Activated CD8-positive, alpha-beta T cell treated with anti-CD3 and anti-CD28 coated beads for 36 hours (primary cell): Measurements from ENCODE around the gene AK9. TPM values are rescaled to one million over a fixed set of nuclear protein-coding genes. Genes with fewer than 3 reads are reported as not detected.
"Not testable (repeated sequence)": the region's sequence is repeated elsewhere in the genome, so short reads cannot be mapped to it uniquely, and the experiment has no call there.

Experiments used
- ATAC-seq: fragments of 200-7000 bp; cut with Tn5 transposase; one replicate; pipeline ENCODE4 v1.10.0; 2021; ENCODE audit warnings: mild to moderate bottlenecking, moderate library complexity
- CTCF ChIA-PET: fragments of 350-600 bp; sonication (Branson Sonifier 250); formaldehyde crosslinking; loops from one replicate; lab custom pipeline; 2021; ENCODE audit warnings: antibody characterized with exemption; lab: Charles Lee
- POLR2A ChIA-PET: fragments of 350-600 bp; sonication (Branson Sonifier 250); formaldehyde crosslinking; loops from one replicate; lab custom pipeline; 2021; ENCODE audit warnings: antibody characterized with exemption; lab: Charles Lee
- DNase-seq: peaks from one replicate; pipeline ENCODE4 v3.0.0-alpha.2; 2020
- H3K27ac Mint-ChIP-seq: one replicate; pipeline ENCODE4 v1.8.0; 2021; ENCODE audit warnings: mild to moderate bottlenecking, mixed read lengths
- H3K27me3 Mint-ChIP-seq: one replicate; pipeline ENCODE4 v1.8.0; 2021; ENCODE audit warnings: mixed read lengths
- H3K36me3 Mint-ChIP-seq: one replicate; pipeline ENCODE4 v1.8.0; 2021; ENCODE audit warnings: low read depth, mixed read lengths
- H3K4me1 Mint-ChIP-seq: one replicate; pipeline ENCODE4 v1.8.0; 2021; ENCODE audit warnings: low read depth, mixed read lengths
- H3K4me3 Mint-ChIP-seq: one replicate; pipeline ENCODE4 v1.8.0; 2021; ENCODE audit warnings: mild to moderate bottlenecking, moderate library complexity, mixed read lengths
- H3K9me3 Mint-ChIP-seq: one replicate; pipeline ENCODE4 v1.8.0; 2021; ENCODE audit warnings: mixed read lengths
- intact Hi-C: fragments of 100-400 bp; cut with micrococcal nuclease; formaldehyde crosslinking; loops from one replicate; pipeline ENCODE4 v1.10.0; 2022
- total RNA-seq, 2 experiments: library from RNA; stranded (reverse); gene quantifications; one replicate each; pipeline ENCODE4 v1.2.3, GENCODE V29; 2021
- TF ChIP-seq, protein P1 (sequence below): fragments of 200-600 bp; IDR thresholded peaks from one replicate; pipeline ENCODE4 v1.8.0; 2022; ENCODE audit warnings: antibody characterized with exemption, mild to moderate bottlenecking

The AK9 gene
- total RNA-seq, 2 experiments from 2014 or later, result 3.0 to 3.5 TPM

DNA sequence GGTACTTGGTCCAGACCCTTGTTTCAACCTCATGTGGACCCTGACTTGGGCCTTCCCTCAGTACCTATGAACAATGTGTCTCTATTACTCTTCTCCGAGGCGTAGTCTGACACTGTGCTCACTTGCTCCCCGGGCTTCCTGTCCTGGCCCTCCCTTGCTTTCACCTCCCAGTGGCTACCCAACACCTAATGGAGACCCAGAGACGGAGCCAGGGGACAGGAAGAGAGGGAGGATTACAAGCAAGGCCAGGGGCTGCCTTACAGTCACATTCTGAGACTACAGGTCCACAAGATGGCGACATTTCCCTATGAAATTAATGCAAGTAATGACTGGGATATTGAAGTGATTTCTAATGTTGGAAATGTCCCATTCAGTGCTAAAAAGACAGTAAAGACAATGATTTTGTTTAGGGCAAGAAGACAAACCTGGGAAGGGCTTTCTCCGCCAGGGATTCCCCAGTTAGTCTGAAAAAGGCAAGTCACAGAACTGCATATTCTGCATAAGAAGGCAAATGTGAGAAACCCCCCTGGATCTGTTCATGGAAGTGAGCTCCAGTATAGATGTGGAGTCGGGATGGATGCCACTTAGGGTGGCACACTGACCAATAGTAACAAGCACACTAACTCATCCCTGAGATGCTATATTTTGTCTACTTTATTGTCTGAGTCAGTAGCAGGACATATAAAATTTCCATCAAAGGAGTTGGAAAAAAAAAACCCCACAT lies 163.9 kb downstream of the AK9 start:
- no peaks in the 10 kb centered on the region for H3K36me3 Mint-ChIP-seq
- H3K27ac Mint-ChIP-seq, result no peak overlapping the region
- intact Hi-C loops, result loop anchor here (5.0 kb wide), 2 partner anchors 175 to 525 kb away; no protein-coding TSS in a partner anchor
- H3K27me3 Mint-ChIP-seq, result no peaks in the 10 kb centered on the region
- H3K4me1 Mint-ChIP-seq, result peaks cover 2% of the 10 kb centered on the region
- H3K4me3 Mint-ChIP-seq, result no peak overlapping the region
- CTCF ChIA-PET, result interaction anchor here (0.6 to 5.6 kb wide), 9 partner anchors 11 to 512 kb away, joined by 3 to 57 read pairs (median 3); partner anchors contain the start of genes AK9, FIG4 and ZBTB24
- DNase-seq (peak; percentile 70), ATAC-seq (peak; percentile 90)
- H3K9me3 Mint-ChIP-seq, result peaks cover 3% of the 10 kb centered on the region
- POLR2A ChIA-PET, result interaction anchor here (1.0 to 1.7 kb wide), 2 partner anchors 82 to 144 kb away, joined by 3 to 4 read pairs; no protein-coding TSS in a partner anchor
- TF ChIP-seq, protein P1, sequence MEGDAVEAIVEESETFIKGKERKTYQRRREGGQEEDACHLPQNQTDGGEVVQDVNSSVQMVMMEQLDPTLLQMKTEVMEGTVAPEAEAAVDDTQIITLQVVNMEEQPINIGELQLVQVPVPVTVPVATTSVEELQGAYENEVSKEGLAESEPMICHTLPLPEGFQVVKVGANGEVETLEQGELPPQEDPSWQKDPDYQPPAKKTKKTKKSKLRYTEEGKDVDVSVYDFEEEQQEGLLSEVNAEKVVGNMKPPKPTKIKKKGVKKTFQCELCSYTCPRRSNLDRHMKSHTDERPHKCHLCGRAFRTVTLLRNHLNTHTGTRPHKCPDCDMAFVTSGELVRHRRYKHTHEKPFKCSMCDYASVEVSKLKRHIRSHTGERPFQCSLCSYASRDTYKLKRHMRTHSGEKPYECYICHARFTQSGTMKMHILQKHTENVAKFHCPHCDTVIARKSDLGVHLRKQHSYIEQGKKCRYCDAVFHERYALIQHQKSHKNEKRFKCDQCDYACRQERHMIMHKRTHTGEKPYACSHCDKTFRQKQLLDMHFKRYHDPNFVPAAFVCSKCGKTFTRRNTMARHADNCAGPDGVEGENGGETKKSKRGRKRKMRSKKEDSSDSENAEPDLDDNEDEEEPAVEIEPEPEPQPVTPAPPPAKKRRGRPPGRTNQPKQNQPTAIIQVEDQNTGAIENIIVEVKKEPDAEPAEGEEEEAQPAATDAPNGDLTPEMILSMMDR, result peak; percentile 72

DNA sequence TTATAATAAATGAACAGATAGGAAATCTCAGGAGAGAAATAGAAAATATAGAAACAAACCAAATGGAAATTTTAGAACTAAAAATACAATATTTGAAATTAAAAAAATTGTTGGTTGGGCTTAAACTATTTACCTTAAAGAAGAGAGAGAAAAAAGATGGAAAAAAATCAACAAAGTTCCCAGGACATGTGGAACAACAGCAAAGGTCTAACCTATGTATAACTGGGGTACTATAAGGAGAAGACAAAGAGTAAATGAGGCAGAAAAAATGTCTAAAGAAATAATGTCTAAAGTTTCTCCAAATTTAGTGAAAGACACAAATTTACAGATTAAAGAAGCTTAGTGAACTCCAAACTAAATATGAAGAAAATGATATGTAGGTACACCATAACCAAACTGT lies 166.9 kb downstream of the AK9 start:
- Mint-ChIP-seq H3K36me3 (no peaks in the 10 kb centered on the region), H3K4me1 (peaks cover 2% of the 10 kb centered on the region), H3K9me3 (peaks cover 5% of the 10 kb centered on the region), H3K27me3 (no peaks in the 10 kb centered on the region), H3K27ac (no peak overlapping the region), H3K4me3 (no peak overlapping the region)
- TF ChIP-seq, protein P1, result no peak
- DNase-seq (no peak), ATAC-seq (no peak)
- POLR2A ChIA-PET, result no interaction called here
- CTCF ChIA-PET, result interaction anchor here (5.6 kb wide), 1 partner anchor 515 kb away, joined by 57 read pairs; no protein-coding TSS in a partner anchor
- intact Hi-C loops, result no loop called here

DNA sequence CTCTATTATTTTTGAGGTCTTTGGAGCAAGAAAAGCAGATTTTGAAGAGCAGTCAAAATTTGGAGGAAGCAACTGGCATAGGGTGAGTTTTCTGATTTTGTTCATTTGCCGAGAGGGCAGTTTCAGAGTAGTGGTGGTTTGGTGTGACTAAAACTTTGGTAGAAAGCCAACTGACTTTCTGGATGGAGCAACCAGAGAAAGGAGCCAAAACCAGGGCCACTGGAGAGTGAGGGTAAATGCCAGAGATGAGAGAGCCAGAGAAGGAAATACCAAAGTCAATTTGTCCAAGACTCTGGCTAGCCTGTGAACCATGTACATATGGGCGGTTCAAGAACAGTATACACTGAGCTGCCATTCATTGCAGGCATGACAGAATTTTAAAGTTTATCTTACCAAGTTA lies 167.5 kb downstream of the AK9 start:
- peaks cover 2% of the 10 kb centered on the region for H3K4me1 Mint-ChIP-seq
- H3K9me3 Mint-ChIP-seq, result peaks cover 5% of the 10 kb centered on the region
- H3K27ac Mint-ChIP-seq, result no peak overlapping the region
- H3K27me3 Mint-ChIP-seq, result no peaks in the 10 kb centered on the region
- H3K36me3 Mint-ChIP-seq, result no peaks in the 10 kb centered on the region
- H3K4me3 Mint-ChIP-seq, result no peak overlapping the region
- POLR2A ChIA-PET, result no interaction called here
- no peak for ATAC-seq
- CTCF ChIA-PET, result no interaction called here
- no peak for DNase-seq
- TF ChIP-seq, protein P1, result no peak
- intact Hi-C loops, result no loop called here

DNA sequence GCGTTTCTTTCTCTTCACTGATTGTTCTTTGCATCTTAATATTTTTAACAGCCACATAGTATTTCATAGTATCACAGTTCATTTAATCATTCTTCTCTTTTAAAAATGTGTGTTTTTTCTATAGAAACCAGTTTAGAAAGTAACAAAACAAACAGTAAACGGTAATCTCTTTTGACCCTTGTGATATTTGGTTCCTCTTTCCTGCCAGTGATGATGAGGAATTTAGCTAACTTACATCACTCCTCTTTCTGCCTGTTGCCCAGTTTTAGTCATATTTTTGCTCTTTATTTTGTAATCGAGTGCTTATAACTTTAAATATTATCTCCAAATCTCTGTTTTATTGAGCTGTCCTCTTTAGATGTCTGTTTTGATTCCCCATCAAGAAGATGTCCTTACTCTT lies 169.9 kb downstream of the AK9 start:
- Mint-ChIP-seq H3K36me3 (no peaks in the 10 kb centered on the region), H3K9me3 (peaks cover 5% of the 10 kb centered on the region), H3K4me3 (no peak overlapping the region), H3K27ac (no peak overlapping the region), H3K4me1 (peaks cover 14% of the 10 kb centered on the region), H3K27me3 (no peaks in the 10 kb centered on the region)
- CTCF ChIA-PET, result interaction anchor here (2.1 kb wide), 1 partner anchor 519 kb away, joined by 11 read pairs; no protein-coding TSS in a partner anchor
- ATAC-seq (no peak), DNase-seq (no peak)
- POLR2A ChIA-PET, result no interaction called here
- TF ChIP-seq, protein P1, result no peak
- intact Hi-C loops, result no loop called here

DNA sequence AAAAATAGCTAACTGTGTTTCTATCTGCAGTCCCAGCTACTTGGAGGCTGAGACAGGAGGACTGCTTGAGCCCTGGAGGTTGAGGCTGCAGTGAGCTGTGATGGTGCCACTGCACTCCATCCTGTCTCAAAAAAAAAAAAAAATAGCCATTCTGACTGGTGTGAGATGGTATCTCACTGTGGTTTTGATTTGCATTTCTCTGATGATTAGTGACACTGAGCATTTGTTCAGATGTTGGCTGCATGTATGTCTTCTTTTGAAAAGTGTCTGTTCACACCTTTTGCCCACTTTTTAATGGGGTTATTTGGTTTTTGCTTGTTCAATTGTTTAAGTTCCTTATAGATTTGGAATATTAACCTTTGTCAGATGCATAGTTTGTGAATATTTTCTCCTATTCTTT lies 171.4 kb downstream of the AK9 start:
- peaks cover 27% of the 10 kb centered on the region for H3K4me1 Mint-ChIP-seq
- DNase-seq, H3K27ac Mint-ChIP-seq, H3K36me3 Mint-ChIP-seq, H3K27me3 Mint-ChIP-seq, H3K4me3 Mint-ChIP-seq, H3K9me3 Mint-ChIP-seq, POLR2A ChIA-PET, intact Hi-C loops: not testable (repeated sequence)
- ATAC-seq, result peak; percentile 46
- CTCF ChIA-PET, result interaction anchor here (1.2 to 2.1 kb wide), 4 partner anchors 9 to 521 kb away, joined by 3 to 11 read pairs (median 4); no protein-coding TSS in a partner anchor
